ENCODE data around the gene ARHGEF16.

ARHGEF16 gene

DNA sequence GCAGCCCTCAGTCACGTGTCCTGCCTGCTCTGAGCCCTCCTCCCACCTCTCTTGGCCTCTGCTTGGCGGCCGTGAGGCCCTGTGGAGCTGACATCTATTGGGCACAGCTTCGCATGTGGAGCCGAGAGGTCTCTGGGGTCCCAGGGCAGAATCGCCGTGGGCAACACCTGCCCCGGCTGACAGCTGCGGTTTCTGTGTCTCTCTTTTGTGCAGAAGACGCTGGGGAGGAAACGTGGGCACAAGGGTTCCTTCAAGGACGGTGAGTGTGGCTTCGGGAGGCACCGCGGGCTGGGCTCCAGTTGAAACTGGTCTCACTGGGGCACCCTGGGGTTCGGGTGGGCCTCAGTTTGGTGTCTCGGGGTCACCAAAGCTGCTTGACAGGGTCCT is 11.5 kb downstream of the ARHGEF16 start:
- no peak overlapping the region for H3K27ac ChIP-seq (ENCODE audit: low read depth, low read length)
- H3K4me3 ChIP-seq (ENCODE audit: low read length): no peak overlapping the region
- H3K4me1 ChIP-seq (ENCODE audit: insufficient read depth, low read length): peaks cover 4% of the 10 kb centered on the region; the same call in 1 of the 2 replicates
- 93% methylated on average over 17 of the region's 17 CpGs for WGBS
- no peak overlapping the region for H3K9ac ChIP-seq (ENCODE audit: low read depth, low read length)
- H3K36me3 ChIP-seq (ENCODE audit: insufficient read depth, low read length): peaks cover 7% of the 10 kb centered on the region; the same call in 1 of the 2 replicates
- no peaks in the 10 kb centered on the region for H3K9me3 ChIP-seq (ENCODE audit: insufficient read depth, low read depth, low read length)
- no peaks in the 10 kb centered on the region for H3K27me3 ChIP-seq (ENCODE audit: insufficient read depth, low read length)

DNA sequence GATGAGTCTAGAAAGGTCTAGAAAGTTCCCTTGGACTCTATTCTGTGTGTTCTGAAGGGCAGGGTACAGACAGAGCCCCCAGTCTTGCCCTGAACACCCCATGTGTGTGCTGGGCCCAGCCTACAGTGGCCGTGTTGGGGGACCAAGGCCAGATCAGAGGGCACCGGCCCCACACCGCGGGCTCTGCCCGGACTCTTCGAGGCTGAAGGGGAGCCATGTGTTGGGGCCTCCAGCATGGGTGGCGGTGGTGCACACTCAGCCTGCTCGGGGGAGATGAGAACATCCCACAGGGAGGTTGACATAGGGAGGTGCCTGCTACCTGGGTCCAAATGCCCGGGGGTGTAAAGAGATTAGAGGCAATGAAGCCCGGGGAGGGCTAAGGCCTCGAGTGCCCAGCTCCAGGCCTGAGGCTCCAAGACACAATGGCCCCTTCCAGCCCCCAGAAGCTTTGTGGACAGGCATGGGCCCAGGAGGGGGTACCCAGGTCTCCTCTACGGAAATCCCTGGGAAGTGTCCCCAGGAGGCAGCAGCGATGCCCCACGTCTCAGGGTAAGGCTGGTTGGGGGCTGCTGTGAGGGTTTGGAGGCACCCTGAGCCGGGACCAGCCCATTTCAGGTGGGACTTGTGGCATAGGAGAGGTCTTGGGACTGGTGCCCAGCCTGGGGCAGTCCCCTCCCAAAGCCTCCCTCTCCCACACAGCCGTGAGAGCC is 12.1 kb downstream of the ARHGEF16 start:
- no peak overlapping the region for H3K9ac ChIP-seq (ENCODE audit: low read depth, low read length)
- peaks cover 7% of the 10 kb centered on the region; the same call in 1 of the 2 replicates for H3K36me3 ChIP-seq (ENCODE audit: insufficient read depth, low read length)
- no peaks in the 10 kb centered on the region for H3K27me3 ChIP-seq (ENCODE audit: insufficient read depth, low read length)
- peaks cover 10% of the 10 kb centered on the region; the same call in 1 of the 2 replicates for H3K4me1 ChIP-seq (ENCODE audit: insufficient read depth, low read length)
- H3K9me3 ChIP-seq (ENCODE audit: insufficient read depth, low read depth, low read length): no peaks in the 10 kb centered on the region
- 95% methylated on average over 16 of the region's 16 CpGs for WGBS
- no peak overlapping the region for H3K27ac ChIP-seq (ENCODE audit: low read depth, low read length)
- no peak overlapping the region for H3K4me3 ChIP-seq (ENCODE audit: low read length)

DNA sequence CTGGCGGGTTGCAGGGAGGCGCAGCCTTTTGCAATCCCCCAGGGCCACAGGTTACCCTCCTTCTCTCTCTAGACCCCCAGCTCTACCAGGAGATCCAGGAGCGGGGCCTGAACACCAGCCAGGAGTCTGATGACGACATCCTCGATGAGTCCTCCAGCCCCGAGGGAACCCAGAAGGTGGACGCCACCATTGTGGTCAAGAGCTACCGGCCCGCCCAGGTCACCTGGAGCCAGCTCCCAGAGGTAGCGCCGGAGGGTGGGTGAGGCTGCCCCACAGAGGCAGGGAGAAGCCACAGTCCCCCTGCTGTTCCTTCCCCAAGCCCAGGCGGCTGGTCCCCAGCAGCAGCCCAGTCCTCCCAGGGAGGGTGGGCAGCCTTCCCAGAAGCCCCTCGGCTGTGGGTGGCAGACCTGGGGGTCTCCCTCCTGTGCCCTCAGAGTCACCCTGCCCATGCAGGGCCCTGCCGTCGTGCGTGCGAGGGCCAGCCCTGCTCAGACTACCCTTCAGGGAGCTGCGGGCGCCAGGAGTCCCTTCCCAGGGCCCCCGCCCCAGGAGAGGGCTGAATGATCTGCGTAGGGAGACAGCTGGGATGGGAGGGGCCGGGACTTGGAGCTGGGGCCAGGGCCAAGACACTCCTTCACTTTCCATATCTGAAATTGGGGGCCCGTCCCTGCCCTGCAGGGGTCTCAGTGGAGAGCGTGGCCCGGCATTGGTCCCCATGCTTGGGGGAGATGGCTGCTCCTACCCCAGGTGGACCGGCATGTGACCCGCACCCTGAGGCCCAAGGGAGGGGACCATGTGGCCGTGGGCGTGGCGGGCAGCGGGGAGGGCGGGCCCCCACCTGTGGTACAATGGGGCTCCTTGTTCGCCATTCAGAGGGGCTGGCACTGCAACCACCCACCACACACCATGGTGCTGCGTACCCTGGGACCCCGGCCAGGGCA is 12.9 kb downstream of the ARHGEF16 start:
- Histone ChIP-seq H3K27me3 (ENCODE audit: insufficient read depth, low read length) (no peaks in the 10 kb centered on the region), H3K36me3 (ENCODE audit: insufficient read depth, low read length) (peaks cover 7% of the 10 kb centered on the region; the same call in 1 of the 2 replicates), H3K9me3 (ENCODE audit: insufficient read depth, low read depth, low read length) (no peaks in the 10 kb centered on the region), H3K4me3 (ENCODE audit: low read length) (no peak overlapping the region), H3K27ac (ENCODE audit: low read depth, low read length) (no peak overlapping the region), H3K9ac (ENCODE audit: low read depth, low read length) (no peak overlapping the region), H3K4me1 (ENCODE audit: insufficient read depth, low read length) (peaks cover 18% of the 10 kb centered on the region)
- WGBS: 91% methylated on average over 35 of the region's 35 CpGs

DNA sequence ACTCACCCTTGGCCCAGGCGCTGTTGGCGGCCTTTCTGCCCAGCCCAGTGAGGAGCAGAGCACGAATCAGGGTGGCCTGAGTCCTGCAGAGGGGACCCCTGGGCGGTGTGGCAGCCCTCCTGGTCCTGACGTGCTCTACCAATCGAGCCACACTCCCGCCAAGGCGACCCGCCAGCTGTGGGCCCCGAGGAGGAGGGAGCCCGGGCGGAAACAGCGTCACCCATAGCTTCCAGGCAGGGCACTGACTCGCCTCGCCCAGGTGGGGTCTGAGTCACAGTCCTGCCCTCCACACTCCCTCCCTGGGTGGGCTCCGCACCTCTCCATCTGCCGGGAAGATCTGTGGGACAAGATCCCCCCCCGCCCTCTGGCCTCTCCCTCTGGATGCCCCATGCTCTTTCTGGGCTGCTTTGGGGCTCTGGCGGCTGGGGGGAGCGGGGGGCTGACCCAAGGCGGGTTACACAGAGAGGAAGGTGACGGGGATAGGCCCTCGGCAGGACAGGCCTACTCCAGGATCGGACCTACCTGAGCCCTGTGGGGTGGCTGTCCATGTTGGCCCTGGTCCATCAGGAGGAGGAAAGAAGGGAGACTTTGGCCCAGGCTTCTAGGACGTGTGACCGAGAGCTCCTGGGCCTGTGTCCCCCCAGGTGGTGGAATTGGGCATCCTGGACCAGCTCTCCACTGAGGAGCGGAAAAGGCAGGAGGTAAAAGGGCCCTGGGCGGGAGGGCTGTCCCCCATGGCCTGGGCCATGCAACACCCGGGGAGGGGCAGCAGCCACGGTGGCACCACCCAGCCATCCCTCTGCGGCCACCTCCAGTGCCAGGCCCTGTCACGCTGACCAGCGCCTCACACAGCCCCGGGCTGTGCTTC is 14.0 kb downstream of the ARHGEF16 start:
- Histone ChIP-seq H3K27me3 (ENCODE audit: insufficient read depth, low read length) (no peaks in the 10 kb centered on the region), H3K4me1 (ENCODE audit: insufficient read depth, low read length) (peaks cover 19% of the 10 kb centered on the region), H3K36me3 (ENCODE audit: insufficient read depth, low read length) (peaks cover 13% of the 10 kb centered on the region), H3K9me3 (ENCODE audit: insufficient read depth, low read depth, low read length) (no peaks in the 10 kb centered on the region), H3K9ac (ENCODE audit: low read depth, low read length) (no peak overlapping the region), H3K27ac (ENCODE audit: low read depth, low read length) (no peak overlapping the region), H3K4me3 (ENCODE audit: low read length) (no peak overlapping the region)
- WGBS: 89% methylated on average over 34 of the region's 34 CpGs

DNA sequence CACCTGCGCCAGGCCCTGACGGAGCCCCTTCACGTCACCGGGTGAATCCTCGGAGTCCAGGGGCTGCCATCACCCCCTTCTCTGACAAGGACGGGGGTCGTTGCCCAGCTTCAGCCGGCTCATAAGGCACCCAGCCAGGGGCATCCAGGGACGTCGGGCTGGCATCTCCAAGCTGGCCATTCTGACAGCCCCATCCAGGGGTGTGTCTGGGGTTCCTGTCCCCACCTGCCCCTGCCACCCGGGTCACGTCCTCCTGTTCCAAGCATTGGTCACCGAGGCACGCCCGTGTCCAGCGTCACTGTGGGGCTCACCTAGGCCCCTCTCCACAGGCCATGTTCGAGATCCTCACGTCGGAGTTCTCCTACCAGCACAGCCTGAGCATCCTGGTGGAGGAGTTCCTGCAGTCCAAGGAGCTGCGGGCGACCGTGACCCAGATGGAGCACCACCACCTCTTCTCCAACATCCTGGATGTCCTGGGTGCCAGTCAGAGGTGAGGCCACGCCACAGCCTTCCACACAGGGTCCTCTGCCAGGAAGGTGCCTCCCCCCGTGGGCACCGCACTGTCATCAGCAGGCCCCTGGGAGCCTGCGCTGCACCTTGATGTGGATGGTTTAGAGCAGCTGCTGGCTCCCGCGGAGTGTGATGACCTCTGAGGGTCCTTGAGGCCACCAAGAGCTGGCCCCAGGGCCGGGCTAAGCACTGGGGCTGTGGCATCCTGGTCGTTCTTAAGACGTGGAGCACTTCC is 14.8 kb downstream of the ARHGEF16 start:
- H3K27me3 ChIP-seq (ENCODE audit: insufficient read depth, low read length): no peaks in the 10 kb centered on the region

DNA sequence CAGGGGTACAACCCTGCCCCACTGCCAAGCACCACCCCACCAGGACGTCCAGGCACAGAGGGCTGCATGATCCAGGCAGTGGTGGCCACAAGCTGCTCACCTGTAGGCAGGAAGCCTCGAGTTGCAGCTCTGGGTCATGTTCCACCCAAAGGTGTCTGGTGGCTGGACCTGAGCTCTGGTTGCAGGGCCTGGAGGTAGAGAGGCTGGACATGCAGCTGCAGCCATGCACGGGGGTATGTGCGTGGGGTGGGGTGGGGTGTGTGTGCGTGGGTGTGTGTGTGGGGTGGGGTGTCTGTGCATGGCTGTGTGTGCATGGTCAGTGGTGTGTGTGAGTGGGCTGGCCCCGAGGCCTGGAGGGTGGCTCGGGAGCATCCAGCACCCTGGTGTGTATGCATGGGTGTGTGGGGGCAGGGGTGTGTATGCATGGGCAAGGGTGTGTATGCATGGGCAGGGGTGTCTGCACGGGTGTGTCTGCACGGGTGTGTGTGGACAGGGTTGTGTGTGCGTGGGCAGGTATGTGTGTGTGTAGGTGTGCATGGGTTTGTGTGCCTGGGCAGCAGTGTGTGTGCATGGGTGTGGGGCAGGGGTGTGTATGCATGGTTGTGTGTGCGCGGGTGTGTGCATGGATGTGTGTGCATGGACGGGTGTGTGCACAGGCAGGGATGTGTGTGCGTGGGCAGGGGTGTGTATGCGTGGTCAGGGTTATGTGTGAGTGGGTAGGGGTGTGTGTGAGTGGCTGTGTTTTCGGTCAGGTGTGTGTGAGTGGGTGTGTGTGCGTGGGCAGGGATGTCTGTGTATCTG is 15.6 kb downstream of the ARHGEF16 start:
- Histone ChIP-seq H3K27me3 (ENCODE audit: insufficient read depth, low read length) (no peaks in the 10 kb centered on the region), H3K9me3 (ENCODE audit: insufficient read depth, low read depth, low read length) (no peaks in the 10 kb centered on the region), H3K36me3 (ENCODE audit: insufficient read depth, low read length) (peaks cover 22% of the 10 kb centered on the region), H3K4me1 (ENCODE audit: insufficient read depth, low read length) (peaks cover 19% of the 10 kb centered on the region), H3K9ac (ENCODE audit: low read depth, low read length) (no peak overlapping the region), H3K4me3 (ENCODE audit: low read length) (no peak overlapping the region), H3K27ac (ENCODE audit: low read depth, low read length) (no peak overlapping the region)
- 95% methylated on average over 17 of the region's 17 CpGs for WGBS

More for the DNA sequence above, 14.8 kb downstream of the ARHGEF16 start:
- no peak overlapping the region for H3K4me3 ChIP-seq (ENCODE audit: low read length)
- no peak overlapping the region for H3K27ac ChIP-seq (ENCODE audit: low read depth, low read length)
- H3K9ac ChIP-seq (ENCODE audit: low read depth, low read length): no peak overlapping the region
- 96% methylated on average over 31 of the region's 31 CpGs for WGBS
- peaks cover 19% of the 10 kb centered on the region for H3K4me1 ChIP-seq (ENCODE audit: insufficient read depth, low read length)
- H3K36me3 ChIP-seq (ENCODE audit: insufficient read depth, low read length): peaks cover 21% of the 10 kb centered on the region
- H3K9me3 ChIP-seq (ENCODE audit: insufficient read depth, low read depth, low read length): no peaks in the 10 kb centered on the region

DNA sequence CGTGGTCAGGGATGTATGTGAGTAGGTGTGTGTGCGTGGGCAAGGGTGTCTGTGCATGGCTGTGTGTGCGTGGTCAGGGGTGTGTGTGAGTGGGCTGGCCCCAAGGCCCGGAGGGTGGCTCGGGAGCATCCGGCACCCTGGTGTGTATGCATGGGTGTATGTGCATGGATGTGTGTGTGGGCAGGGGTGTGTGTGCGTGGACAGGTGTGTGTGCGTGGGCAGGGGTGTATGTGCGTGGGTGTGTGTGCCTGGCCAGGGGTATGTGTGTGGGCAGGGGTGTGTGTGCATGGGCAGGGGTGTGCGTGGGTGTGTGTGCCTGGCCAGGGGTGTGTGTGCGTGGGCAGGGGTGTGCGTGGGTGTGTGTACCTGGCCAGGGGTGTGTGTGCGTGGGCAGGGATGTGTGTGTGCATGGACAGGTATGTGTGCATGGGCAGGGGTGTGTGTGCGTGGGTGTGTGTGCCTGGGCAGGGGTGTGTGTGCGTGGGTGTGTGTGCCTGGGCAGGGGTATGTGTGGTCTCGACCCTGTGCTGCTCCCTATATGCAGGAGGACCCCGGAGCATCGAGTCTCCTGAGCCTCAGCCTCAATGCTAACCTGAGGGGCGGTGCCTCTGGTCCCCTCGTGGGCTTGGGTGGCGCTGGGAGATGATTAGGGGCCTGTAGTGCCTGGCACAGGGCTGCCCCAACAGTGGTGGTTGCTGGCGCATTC is 16.3 kb downstream of the ARHGEF16 start:
- H3K4me3 ChIP-seq (ENCODE audit: low read length): no peak overlapping the region
- peak overlapping the region; percentile 94; the same call in 1 of the 2 replicates for H3K27ac ChIP-seq (ENCODE audit: low read depth, low read length)
- no peaks in the 10 kb centered on the region for H3K9me3 ChIP-seq (ENCODE audit: insufficient read depth, low read depth, low read length)
- H3K36me3 ChIP-seq (ENCODE audit: insufficient read depth, low read length): peaks cover 22% of the 10 kb centered on the region
- no peaks in the 10 kb centered on the region for H3K27me3 ChIP-seq (ENCODE audit: insufficient read depth, low read length)
- WGBS: 77% methylated on average over 22 of the region's 22 CpGs
- 0 out of 2 replicates have a peak overlapping the region, but pooled peaks have one; percentile 29 for H3K9ac ChIP-seq (ENCODE audit: low read depth, low read length)
- peaks cover 19% of the 10 kb centered on the region for H3K4me1 ChIP-seq (ENCODE audit: insufficient read depth, low read length)

DNA sequence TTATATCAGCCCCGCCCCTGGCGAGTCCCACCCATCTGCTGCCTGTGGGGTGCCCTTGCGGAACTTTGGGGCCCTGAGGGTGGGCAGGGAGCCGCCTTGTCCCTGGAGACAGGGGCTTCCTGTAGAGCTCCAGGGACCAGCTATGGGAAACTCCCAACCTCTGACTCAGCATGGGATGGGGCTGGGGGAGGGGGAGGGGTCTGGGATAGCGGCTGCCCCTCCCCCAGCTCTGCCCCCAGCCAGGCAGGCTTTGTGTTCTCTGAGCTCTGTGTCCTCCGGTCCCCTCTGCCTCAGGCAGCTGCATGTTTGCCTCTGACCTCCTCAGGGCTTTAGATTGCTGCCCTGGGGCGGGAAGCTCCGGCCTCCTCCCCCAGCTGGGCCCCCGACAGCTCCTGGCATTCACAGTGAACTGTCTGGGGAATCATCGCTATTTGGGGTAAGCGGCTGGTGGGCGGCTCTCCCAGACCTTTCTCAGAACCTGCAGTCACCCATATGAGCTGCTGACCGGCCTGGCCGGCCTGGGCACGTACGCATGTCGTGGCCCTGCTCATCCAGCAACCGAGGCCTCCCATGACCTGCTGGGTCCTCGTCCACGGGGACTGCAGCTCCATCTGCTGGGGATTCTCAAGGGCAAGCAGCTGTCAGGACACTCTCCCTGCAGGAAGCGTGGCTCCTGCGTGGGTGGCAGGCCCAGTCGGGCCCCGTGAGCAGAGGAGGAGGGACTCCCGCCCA is 17.1 kb downstream of the ARHGEF16 start:
- 16% methylated on average over 25 of the region's 25 CpGs for WGBS
- H3K36me3 ChIP-seq (ENCODE audit: insufficient read depth, low read length): peaks cover 22% of the 10 kb centered on the region
- no peaks in the 10 kb centered on the region for H3K9me3 ChIP-seq (ENCODE audit: insufficient read depth, low read depth, low read length)
- peak overlapping the region; percentile 94 for H3K27ac ChIP-seq (ENCODE audit: low read depth, low read length)
- peaks cover 19% of the 10 kb centered on the region for H3K4me1 ChIP-seq (ENCODE audit: insufficient read depth, low read length)
- H3K9ac ChIP-seq (ENCODE audit: low read depth, low read length): peak overlapping the region; percentile 29
- H3K27me3 ChIP-seq (ENCODE audit: insufficient read depth, low read length): no peaks in the 10 kb centered on the region
- H3K4me3 ChIP-seq (ENCODE audit: low read length): no peak overlapping the region

Measured in HUES64 (cell line).